GM12892 (cell line): ENCODE results near the gene SNX27.

Experiments
- DNase-seq: peaks from one replicate; pipeline ENCODE4 v3.0.0; 2011; ENCODE audit not compliant: insufficient read length
- FAIRE-seq: peaks from 2 replicates; lab custom pipeline; 2011; peaks lifted over from hg19 to GRCh38; lab: Jason Lieb, UNC
- POLR2A ChIP-seq: IDR thresholded peaks from 2 replicates; pipeline ENCODE4 v1.6.1; 2011; ENCODE audit warnings: low read depth, low read length, control low read depth
- POLR2AphosphoS5 ChIP-seq: IDR thresholded peaks from 2 replicates; pipeline ENCODE4 v1.6.1; 2011; ENCODE audit warnings: low read depth, low read length, control low read depth
- TAF1 ChIP-seq: IDR thresholded peaks from 2 replicates; pipeline ENCODE4 v1.6.1; 2011; ENCODE audit warnings: low read depth, mild to moderate bottlenecking, control low read depth, low read length, borderline replicate concordance

SNX27 gene

DNA sequence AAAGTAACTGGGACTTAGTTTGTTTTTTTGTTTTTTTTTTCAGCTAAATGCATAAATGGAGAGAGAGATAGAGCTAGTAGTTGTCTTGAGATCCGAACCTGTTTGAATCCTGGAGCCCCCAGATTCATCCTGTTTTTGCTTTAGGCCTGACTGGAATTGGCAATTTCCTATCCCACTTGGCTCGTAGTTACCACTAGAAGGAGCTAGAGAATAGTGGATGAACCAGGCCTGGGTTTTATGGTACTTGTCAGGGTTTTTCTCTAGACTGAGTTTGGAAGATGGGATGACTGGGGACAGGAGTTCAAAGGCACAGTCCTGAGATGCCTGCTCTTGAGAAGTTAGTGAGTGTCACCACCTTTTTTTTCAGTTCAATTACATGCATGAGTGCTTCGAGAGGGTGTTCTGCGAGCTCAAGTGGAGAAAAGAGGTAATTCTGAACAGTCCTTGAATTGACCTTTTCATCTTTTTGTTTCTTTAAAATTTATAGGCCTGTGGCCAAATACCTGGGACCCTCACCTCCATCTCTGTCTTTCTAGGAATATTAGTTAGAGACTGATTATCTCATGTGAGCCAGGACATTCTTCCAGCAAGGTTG lies 81.3 kb downstream of the SNX27 start:
- TF ChIP-seq POLR2A (no peak), POLR2AphosphoS5 (no peak), TAF1 (no peak)
- DNase-seq (no peak), FAIRE-seq (no peak)

- FAIRE-seq = no peak
- TF ChIP-seq POLR2A = no peak
- no peak for TF ChIP-seq POLR2AphosphoS5
- TF ChIP-seq TAF1 = no peak
- DNase-seq = no peak
Measured at GRCh38 chr1:151701515-151701914, 89.7 kb downstream of the SNX27 start.

DNA sequence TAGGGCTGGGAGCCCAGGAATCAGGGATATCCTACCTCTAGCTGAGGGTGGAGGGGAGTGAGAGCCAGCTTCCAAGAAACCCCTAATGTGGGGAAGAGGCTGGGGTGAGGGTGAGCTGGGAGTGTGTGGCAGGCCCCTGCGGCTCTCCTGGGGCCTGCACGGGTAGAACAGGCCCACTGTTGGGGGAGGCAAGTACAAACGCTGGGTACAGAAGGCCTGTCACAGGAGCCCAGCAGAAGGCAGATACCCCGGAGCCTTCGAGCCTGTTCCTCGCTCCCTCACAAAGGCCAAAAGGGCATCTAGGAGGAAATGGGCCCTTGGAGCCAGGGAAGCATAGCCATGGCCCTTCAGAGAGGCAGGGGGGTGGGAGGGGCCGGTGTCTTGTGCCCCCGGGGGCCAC lies 91.1 kb downstream of the SNX27 start:
- no peak for FAIRE-seq
- TF ChIP-seq TAF1 (no peak), POLR2AphosphoS5 (no peak), POLR2A (no peak)
- DNase-seq = no peak

- no peak for DNase-seq
- TF ChIP-seq TAF1 (no peak), POLR2AphosphoS5 (no peak), POLR2A (no peak)
- FAIRE-seq = no peak
Measured at GRCh38 chr1:151703813-151704212, 92.0 kb downstream of the SNX27 start.

GRCh38 chr1:151704246-151704645 lies 92.4 kb downstream of the SNX27 start:
- TF ChIP-seq POLR2AphosphoS5 (no peak), POLR2A (no peak), TAF1 (no peak)
- FAIRE-seq (no peak), DNase-seq (no peak)

DNA sequence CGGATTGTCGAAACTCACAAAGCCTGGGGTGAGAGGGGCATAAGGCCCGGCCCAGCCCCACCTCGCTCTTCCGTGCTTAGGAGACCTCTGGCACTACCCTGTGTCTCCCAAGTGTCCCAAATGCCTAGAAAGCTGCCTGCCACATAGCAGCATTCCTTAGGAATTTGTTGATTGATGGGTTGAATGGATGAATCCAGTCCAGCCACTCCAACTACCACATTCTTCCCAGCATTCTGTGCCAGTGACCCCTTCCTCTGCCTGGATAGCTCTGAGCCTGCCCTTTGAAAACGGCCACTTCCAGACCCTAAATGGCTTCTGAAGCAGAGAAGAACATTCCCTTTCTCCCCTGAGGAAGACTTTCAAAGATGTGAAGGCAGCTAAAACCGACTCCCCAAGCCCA lies 93.3 kb downstream of the SNX27 start:
- FAIRE-seq (no peak), DNase-seq (no peak)
- TF ChIP-seq TAF1 = no peak
- no peak for TF ChIP-seq POLR2AphosphoS5
- no peak for TF ChIP-seq POLR2A

- no peak for FAIRE-seq
- TF ChIP-seq POLR2A (no peak), POLR2AphosphoS5 (no peak), TAF1 (no peak)
- DNase-seq = no peak
Measured at GRCh38 chr1:151705753-151706463, 94.1 kb downstream of the SNX27 start.

DNA sequence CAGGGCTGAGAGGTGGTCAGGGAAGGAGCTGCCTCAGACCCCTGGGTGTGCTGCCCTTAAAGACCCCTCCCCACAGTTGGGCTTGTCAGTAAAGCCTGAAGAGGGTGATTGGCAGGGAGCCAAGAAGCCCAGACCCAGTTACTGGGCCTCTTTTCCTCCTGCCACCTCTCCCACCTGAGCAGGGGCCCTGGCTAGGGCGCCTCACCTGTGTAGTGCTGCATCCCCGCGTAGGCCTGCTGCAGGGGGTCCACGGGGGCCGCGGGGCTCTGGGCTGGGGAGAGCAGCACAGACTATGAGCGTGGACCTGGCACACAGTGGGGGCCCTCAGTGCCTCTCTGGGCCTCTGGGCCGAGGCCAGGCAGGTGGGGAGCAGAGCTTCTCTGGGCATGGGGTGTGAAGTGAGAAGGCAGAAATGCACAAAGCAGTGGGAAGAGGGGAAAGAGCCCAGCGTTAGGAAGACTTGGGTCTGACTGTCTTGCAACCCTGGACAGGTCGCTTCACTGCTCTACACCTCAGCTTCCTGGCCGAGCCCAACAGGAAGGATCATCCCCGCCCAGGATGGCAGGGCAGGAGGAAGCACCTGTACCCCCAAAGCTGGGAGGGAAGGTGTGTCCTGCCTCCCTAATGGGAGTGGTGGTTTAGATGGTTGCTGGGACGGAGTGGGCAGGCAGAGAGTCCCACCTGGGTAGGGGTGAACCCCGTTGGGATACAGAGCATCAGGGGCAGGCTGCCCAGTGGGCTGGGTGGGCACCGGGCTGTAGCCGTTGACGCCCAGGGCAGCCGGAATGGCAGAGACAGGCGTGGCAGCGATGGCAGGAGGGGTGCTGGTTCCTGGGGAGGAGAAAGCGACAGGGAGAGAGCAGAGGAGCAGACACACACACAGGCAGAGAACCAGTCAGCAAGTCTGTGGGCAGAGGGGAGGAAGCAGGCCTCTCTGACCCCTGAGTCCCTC lies 94.9 kb downstream of the SNX27 start:
- TF ChIP-seq POLR2A = no peak
- no peak for FAIRE-seq
- no peak for DNase-seq

- no peak for DNase-seq
- no peak for TF ChIP-seq TAF1
- TF ChIP-seq POLR2AphosphoS5 = no peak
- TF ChIP-seq POLR2A = no peak
- no peak for FAIRE-seq
Measured at GRCh38 chr1:151707541-151708065, 95.8 kb downstream of the SNX27 start.

- FAIRE-seq = no peak
- no peak for DNase-seq
- TF ChIP-seq POLR2A = no peak
- TF ChIP-seq TAF1 = no peak
- TF ChIP-seq POLR2AphosphoS5 = no peak
Measured at GRCh38 chr1:151708891-151709290, 97.0 kb downstream of the SNX27 start.

DNA sequence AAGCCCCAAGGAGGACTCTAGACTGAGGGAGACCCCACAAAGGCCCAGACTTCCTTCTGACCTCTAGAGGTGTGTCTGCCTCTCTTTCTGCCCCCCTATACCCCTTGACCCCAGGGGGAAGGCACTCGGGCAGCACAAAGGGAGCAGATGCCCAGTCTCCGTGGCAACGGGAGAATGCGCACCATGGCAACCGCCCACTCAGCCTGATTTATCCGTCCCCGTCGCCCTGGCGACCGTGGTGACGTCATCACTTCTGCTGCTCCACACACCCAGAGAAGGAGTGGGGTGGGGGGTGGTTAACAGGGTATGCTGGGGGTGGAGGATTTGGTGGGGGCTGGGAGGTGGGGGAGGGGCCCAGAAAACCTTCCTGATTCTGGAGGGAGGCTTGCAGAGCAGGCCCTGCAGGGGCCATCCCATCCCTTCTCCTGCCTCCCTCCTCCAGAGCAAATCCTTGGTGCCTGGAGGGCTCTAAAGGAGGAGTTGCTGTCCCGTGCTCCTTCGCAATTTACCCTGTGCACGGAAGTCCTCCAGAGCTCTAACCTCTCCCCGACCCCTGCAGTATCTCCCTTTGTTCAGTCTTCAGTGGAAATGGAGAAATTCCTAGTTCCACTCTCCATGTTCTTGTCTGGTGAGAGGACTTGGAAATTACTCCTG lies 98.5 kb downstream of the SNX27 start:
- FAIRE-seq = no peak
- TF ChIP-seq POLR2A (no peak), TAF1 (no peak), POLR2AphosphoS5 (no peak)
- no peak for DNase-seq
